ENCODE data around the gene ST6GALNAC3. TPM values are rescaled to one million over a fixed set of nuclear protein-coding genes. Genes with fewer than 3 reads are reported as not detected.

Gene ST6GALNAC3
- total RNA-seq, 2 experiments from 2014 or later = 3.0 to 3.5 TPM

DNA sequence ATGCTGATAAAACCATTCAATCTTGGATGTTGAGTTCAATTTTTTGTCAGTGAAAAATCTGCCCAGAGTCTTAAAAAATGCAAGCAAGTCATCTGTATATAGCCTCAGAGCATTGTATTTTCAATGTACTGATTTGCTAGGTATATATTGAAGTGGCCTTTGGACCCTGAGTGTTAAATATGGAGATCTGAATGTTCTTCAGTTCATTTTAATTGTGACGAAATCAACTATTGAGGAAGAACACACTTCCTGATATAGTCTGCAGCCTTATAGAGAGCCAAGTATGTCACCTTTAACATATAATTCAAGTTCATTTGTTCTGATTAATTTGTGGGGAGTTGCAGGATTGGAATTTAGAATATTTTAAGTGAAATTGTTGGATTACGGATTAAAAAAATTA lies 128.1 kb downstream of the ST6GALNAC3 start:
- no peak for DNase-seq
- H3K9me3 Mint-ChIP-seq = peaks cover 10% of the 10 kb centered on the region
- H3K27ac Mint-ChIP-seq = no peak overlapping the region
- no peak overlapping the region for H3K4me3 Mint-ChIP-seq
- peaks cover 8% of the 10 kb centered on the region for H3K36me3 Mint-ChIP-seq
- H3K4me1 Mint-ChIP-seq = no peaks in the 10 kb centered on the region
- no peaks in the 10 kb centered on the region for H3K27me3 Mint-ChIP-seq

- H3K4me1 Mint-ChIP-seq = no peaks in the 10 kb centered on the region
- no peak overlapping the region for H3K27ac Mint-ChIP-seq
- no peak for DNase-seq
- no peak overlapping the region for H3K4me3 Mint-ChIP-seq
- H3K9me3 Mint-ChIP-seq = peaks cover 10% of the 10 kb centered on the region
- peaks cover 8% of the 10 kb centered on the region for H3K36me3 Mint-ChIP-seq
- no peaks in the 10 kb centered on the region for H3K27me3 Mint-ChIP-seq
Observed at GRCh38 chr1:76203127-76203526, 128.6 kb downstream of the ST6GALNAC3 start.

DNA sequence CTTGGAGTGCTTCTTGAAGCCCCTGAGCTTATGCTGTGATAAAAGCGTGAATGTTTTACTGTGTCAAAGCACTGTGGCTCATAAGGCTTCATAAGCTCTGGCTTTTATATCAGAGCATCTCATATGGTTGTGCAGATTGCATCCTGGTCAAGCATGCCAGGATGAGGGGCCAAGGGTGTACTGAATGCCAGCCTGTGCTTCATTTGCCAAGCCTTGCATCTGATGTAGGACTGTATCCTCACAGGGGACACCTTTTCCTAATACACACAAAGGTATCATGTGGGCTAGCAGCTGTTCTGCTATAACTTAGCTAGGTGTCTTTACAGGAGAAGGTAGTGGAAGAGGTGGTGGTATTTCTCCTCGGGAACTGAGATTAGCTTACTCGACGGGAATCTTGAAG lies 134.7 kb downstream of the ST6GALNAC3 start:
- H3K4me1 Mint-ChIP-seq = peaks cover 5% of the 10 kb centered on the region
- H3K4me3 Mint-ChIP-seq = no peak overlapping the region
- no peaks in the 10 kb centered on the region for H3K27me3 Mint-ChIP-seq
- H3K9me3 Mint-ChIP-seq = peaks cover 3% of the 10 kb centered on the region
- no peak for DNase-seq
- no peak overlapping the region for H3K27ac Mint-ChIP-seq
- peaks cover 3% of the 10 kb centered on the region for H3K36me3 Mint-ChIP-seq

DNA sequence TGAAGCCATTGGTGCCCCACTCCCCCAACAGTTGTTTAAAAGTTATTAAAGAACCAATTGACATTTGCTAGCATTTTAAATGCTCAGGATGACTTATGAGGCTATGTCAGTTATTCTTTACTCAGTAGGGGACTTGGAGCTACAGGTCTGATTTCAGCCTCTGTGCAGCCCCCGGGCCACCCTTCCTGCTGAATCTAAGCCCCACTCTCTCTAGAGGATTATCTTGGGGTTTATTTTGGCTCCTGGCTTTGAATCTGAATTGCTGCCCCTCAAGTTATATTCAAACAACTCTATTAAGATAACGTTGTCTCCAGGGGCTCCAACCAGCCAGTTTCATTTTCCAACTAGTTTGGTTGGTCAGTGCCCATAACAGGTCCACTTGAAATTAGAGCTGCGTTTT lies 135.1 kb downstream of the ST6GALNAC3 start:
- H3K36me3 Mint-ChIP-seq = peaks cover 3% of the 10 kb centered on the region
- no peak for DNase-seq
- H3K9me3 Mint-ChIP-seq = peaks cover 3% of the 10 kb centered on the region
- no peak overlapping the region for H3K27ac Mint-ChIP-seq
- no peak overlapping the region for H3K4me3 Mint-ChIP-seq
- H3K27me3 Mint-ChIP-seq = no peaks in the 10 kb centered on the region
- H3K4me1 Mint-ChIP-seq = peaks cover 5% of the 10 kb centered on the region

DNA sequence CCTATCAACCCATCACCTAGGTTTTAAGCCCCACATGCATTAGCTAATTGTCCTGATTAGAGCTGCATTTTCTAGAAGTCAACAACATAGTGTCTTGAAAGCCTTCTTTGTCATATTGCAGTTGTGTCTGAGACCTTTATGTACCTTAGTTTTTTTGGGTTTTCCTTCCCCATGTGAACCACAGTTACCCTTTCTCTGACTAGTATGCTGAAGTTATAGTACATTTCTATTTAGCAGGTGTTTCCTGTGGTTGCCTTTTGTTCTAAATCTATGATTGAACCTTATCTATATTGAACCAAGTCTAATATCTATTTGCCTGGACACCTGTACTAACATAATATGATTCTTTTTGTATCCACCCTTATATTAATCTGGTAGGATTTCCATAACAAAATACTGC lies 135.6 kb downstream of the ST6GALNAC3 start:
- peaks cover 5% of the 10 kb centered on the region for H3K4me1 Mint-ChIP-seq
- H3K4me3 Mint-ChIP-seq = no peak overlapping the region

DNA sequence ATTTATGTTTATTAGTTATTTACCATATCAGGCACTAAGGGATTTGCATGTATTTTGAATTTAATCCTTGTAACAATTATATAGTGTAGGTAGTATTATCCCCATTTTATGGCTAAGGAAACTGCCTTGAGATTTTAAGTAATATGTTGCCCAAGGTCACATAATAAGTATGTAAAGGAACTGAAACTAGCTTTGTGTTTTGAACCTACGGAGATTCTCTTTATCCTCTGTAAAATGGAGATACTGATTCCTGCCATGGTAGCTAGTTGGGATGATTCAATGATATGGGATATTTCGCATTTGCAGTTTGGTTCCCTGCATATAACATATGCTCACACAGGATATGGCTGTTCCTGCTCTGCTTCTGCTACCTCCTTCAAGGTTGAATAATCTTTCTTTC lies 144.3 kb downstream of the ST6GALNAC3 start:
- Mint-ChIP-seq H3K27me3 (no peaks in the 10 kb centered on the region), H3K4me3 (no peak overlapping the region), H3K4me1 (peaks cover 12% of the 10 kb centered on the region), H3K36me3 (no peaks in the 10 kb centered on the region), H3K27ac (no peak overlapping the region), H3K9me3 (peaks cover 4% of the 10 kb centered on the region)
- no peak for DNase-seq

More for the DNA sequence above, 135.6 kb downstream of the ST6GALNAC3 start:
- no peak for DNase-seq
- Mint-ChIP-seq H3K27ac (no peak overlapping the region), H3K36me3 (peaks cover 3% of the 10 kb centered on the region), H3K27me3 (no peaks in the 10 kb centered on the region), H3K9me3 (peaks cover 3% of the 10 kb centered on the region)

DNA sequence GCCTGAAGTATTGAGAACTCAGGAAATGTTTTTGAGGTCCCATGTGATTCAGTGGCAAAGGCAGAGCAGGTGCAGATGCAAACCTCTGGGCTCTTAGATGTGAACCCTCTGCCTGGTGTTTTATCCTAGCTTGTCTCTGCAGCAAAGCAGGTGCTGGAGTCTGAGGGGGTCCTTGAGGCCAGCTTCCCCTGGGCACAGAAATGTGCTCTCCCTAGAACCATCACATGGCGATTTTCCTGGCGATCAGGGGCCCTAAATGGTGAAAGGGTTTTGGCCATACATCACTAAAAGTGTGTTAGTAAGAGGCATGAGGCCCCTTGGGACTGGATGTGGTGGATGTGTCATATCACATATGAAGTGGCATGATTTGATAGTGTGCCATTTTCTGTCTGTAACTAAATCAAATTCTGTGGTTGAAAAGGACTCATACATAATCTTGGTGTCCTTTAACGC lies 144.8 kb downstream of the ST6GALNAC3 start:
- H3K9me3 Mint-ChIP-seq = peaks cover 4% of the 10 kb centered on the region
- peak overlapping the region; percentile 43 for H3K27ac Mint-ChIP-seq
- no peaks in the 10 kb centered on the region for H3K27me3 Mint-ChIP-seq
- H3K36me3 Mint-ChIP-seq = no peaks in the 10 kb centered on the region
- H3K4me3 Mint-ChIP-seq = no peak overlapping the region
- peaks cover 12% of the 10 kb centered on the region for H3K4me1 Mint-ChIP-seq
- DNase-seq = no peak

DNA sequence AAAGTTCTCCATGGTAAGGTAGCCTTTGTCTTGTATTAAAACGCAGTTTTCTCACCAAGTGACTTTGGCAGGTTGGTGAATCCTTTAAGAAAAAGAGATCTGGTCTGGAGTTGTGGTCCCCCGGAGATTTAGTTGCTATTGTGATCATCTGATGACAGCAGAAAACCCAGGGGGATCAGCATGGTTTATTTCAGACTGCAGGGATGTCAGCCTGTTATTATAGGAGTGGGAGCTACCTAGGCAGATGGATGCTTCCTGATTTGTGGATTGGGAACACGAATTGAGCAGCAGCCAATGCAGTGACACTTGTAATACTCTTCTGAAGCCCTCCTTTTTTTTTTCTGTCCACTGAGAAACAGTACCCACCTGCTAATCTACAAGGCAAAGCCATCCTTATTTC lies 150.2 kb downstream of the ST6GALNAC3 start:
- Mint-ChIP-seq H3K4me3 (no peak overlapping the region), H3K27ac (no peak overlapping the region), H3K27me3 (no peaks in the 10 kb centered on the region), H3K4me1 (peaks cover 22% of the 10 kb centered on the region), H3K9me3 (peaks cover 4% of the 10 kb centered on the region), H3K36me3 (peaks cover 7% of the 10 kb centered on the region)
- no peak for DNase-seq

- Mint-ChIP-seq H3K9me3 (peaks cover 4% of the 10 kb centered on the region), H3K36me3 (peaks cover 7% of the 10 kb centered on the region), H3K4me1 (peaks cover 23% of the 10 kb centered on the region), H3K4me3 (no peak overlapping the region), H3K27me3 (no peaks in the 10 kb centered on the region), H3K27ac (no peak overlapping the region)
- DNase-seq = no peak
Observed at GRCh38 chr1:76225526-76225925, 151.0 kb downstream of the ST6GALNAC3 start.

DNA sequence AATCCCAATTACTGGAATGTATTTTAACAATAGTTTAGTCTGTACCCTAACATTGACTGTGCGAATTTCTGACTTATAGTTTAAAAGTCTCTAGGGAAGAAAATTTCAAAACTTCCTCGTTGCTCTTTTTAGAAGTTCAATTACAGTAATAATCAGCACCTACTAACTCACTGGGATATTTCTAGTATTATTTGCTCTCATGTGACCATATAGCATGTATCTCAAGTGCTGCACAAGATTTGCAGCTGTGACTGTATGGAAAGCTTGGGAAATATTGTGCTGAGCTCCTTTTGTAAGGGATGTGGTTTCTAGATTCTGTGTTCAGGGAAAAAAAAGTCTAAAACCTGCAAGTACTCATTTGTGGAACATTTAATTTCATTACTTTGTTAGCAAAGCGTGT lies 153.1 kb downstream of the ST6GALNAC3 start:
- no peak for DNase-seq
- H3K27me3 Mint-ChIP-seq = no peaks in the 10 kb centered on the region
- H3K36me3 Mint-ChIP-seq = peaks cover 7% of the 10 kb centered on the region
- peaks cover 26% of the 10 kb centered on the region for H3K4me1 Mint-ChIP-seq
- H3K27ac Mint-ChIP-seq = no peak overlapping the region
- H3K4me3 Mint-ChIP-seq = no peak overlapping the region
- peaks cover 2% of the 10 kb centered on the region for H3K9me3 Mint-ChIP-seq

GRCh38 chr1:76229279-76230005 lies 154.9 kb downstream of the ST6GALNAC3 start:
- Mint-ChIP-seq H3K27ac (no peak overlapping the region), H3K4me3 (no peak overlapping the region), H3K4me1 (peaks cover 26% of the 10 kb centered on the region), H3K27me3 (no peaks in the 10 kb centered on the region), H3K9me3 (no peaks in the 10 kb centered on the region), H3K36me3 (peaks cover 7% of the 10 kb centered on the region)
- DNase-seq = no peak

DNA sequence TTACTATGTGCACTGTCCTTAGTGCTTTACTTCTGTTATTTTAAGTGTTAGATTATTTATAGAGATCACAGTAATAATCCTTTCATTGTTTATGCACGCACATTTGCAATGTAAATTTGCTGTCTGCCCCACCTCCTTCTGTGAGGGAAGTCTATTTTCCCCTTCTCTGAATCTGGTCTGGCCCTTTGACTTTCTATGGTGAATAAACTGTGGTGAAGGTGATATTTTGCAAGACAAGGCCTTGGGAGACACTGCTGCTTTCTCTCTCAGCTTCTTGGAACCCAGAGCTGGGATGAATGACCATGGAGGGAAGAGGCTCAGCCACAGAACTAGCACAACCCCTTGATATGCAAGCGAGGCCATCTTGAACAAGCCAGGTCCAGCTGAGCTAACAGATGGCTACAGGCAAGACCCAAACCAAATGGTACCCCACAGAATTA lies 156.3 kb downstream of the ST6GALNAC3 start:
- H3K9me3 Mint-ChIP-seq = no peaks in the 10 kb centered on the region
- peaks cover 26% of the 10 kb centered on the region for H3K4me1 Mint-ChIP-seq
- no peak overlapping the region for H3K27ac Mint-ChIP-seq
- no peak overlapping the region for H3K4me3 Mint-ChIP-seq
- no peaks in the 10 kb centered on the region for H3K27me3 Mint-ChIP-seq
- peaks cover 7% of the 10 kb centered on the region for H3K36me3 Mint-ChIP-seq
- DNase-seq = no peak

DNA sequence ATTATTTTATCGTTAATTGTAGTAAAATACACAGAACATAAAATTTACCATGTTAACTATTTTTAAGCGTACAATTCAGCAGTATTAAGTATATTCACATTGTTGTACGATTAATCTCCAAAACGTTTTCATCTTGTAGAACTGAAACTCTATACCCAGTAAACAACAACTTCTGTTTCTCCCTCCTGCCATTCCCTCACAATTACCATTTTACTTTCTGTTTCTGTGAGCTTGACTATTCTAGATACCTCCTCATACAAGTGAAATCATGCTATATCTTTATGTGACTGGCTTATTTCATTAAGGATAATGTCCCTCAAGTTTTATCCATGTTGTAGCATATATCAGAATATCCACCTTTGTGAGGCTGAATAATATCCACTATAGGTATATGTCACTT lies 156.8 kb downstream of the ST6GALNAC3 start:
- no peak overlapping the region for H3K27ac Mint-ChIP-seq
- H3K27me3 Mint-ChIP-seq = no peaks in the 10 kb centered on the region
- peaks cover 7% of the 10 kb centered on the region for H3K36me3 Mint-ChIP-seq
- H3K4me3 Mint-ChIP-seq = no peak overlapping the region
- DNase-seq = no peak
- H3K4me1 Mint-ChIP-seq = peaks cover 26% of the 10 kb centered on the region
- no peaks in the 10 kb centered on the region for H3K9me3 Mint-ChIP-seq

GRCh38 chr1:76232666-76233065 lies 158.1 kb downstream of the ST6GALNAC3 start:
- H3K36me3 Mint-ChIP-seq = peaks cover 4% of the 10 kb centered on the region
- no peak for DNase-seq
- no peaks in the 10 kb centered on the region for H3K9me3 Mint-ChIP-seq
- no peak overlapping the region for H3K4me3 Mint-ChIP-seq
- peaks cover 25% of the 10 kb centered on the region for H3K4me1 Mint-ChIP-seq
- H3K27me3 Mint-ChIP-seq = no peaks in the 10 kb centered on the region
- H3K27ac Mint-ChIP-seq = no peak overlapping the region

DNA sequence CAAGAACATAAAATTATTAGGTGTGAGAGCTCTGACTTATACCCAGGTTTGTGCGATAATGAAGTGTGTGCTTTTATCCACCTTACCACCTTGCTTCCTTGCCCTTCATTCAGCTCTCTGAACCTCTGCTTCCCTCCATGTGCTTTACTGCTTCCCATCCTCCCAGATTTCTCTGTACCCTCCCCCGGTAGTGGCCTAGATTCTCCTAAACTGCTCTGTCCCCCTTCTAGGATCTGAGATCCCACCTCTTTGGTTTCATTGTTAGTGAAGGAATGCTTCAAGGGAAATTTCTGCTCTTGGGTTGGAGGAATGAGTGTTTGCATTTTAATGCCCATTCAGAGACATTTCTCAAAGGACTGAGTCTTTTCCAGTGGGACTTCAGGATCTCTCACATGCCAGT lies 159.5 kb downstream of the ST6GALNAC3 start:
- no peak overlapping the region for H3K4me3 Mint-ChIP-seq

GRCh38 chr1:76237211-76237610 lies 162.7 kb downstream of the ST6GALNAC3 start:
- DNase-seq = no peak
- Mint-ChIP-seq H3K4me3 (no peak overlapping the region), H3K9me3 (no peaks in the 10 kb centered on the region), H3K4me1 (peaks cover 7% of the 10 kb centered on the region), H3K27ac (no peak overlapping the region), H3K27me3 (no peaks in the 10 kb centered on the region), H3K36me3 (no peaks in the 10 kb centered on the region)

More for the DNA sequence above, 159.5 kb downstream of the ST6GALNAC3 start:
- Mint-ChIP-seq H3K9me3 (no peaks in the 10 kb centered on the region), H3K27me3 (no peaks in the 10 kb centered on the region), H3K4me1 (peaks cover 12% of the 10 kb centered on the region), H3K36me3 (peaks cover 2% of the 10 kb centered on the region), H3K27ac (no peak overlapping the region)
- DNase-seq = no peak
